A673 (cell line): ENCODE results near the gene RSPH1. TPM values are rescaled to one million over a fixed set of nuclear protein-coding genes. Genes with fewer than 3 reads are reported as not detected.

Experiments used
- BruUV-seq: library from RNA; stranded (reverse); fragments of 400-500 nt; replicated peaks from 2 replicates; lab custom pipeline; 2021; lab: Mats Ljungman, UMichigan
- CTCF ChIA-PET: fragments of 300-600 bp; sonication (Branson Sonifier 250); formaldehyde crosslinking; loops from one replicate; lab custom pipeline; 2022; ENCODE audit warnings: antibody characterized with exemption; lab: Charles Lee
- POLR2A ChIA-PET: fragments of 300-600 bp; sonication (Branson Sonifier 250); formaldehyde crosslinking; loops from one replicate; lab custom pipeline; 2022; ENCODE audit warnings: antibody characterized with exemption; ENCODE audit not compliant: low non-redundant PET; lab: Charles Lee
- DNase-seq: peaks from one replicate; pipeline ENCODE4 v3.0.0-alpha.2; 2015; ENCODE audit warnings: low spot score
- H3K27ac ChIP-seq: fragments of 200-600 bp; sonication (generic); 2 replicates; pipeline ENCODE4 v1.5.1; 2016; ENCODE audit warnings: mixed run types, low read depth, mild to moderate bottlenecking, mixed read lengths, antibody characterized with exemption, low read length; ENCODE audit not compliant: poor library complexity, severe bottlenecking
- H3K27me3 ChIP-seq: fragments of 200-600 bp; sonication (generic); replicated peaks from 2 replicates; pipeline ENCODE4 v1.6.1; 2017; ENCODE audit warnings: mixed run types, low read depth, mild to moderate bottlenecking, mixed read lengths, antibody characterized with exemption, low read length; ENCODE audit not compliant: insufficient read depth, poor library complexity
- H3K36me3 ChIP-seq: fragments of 200-600 bp; sonication (generic); 2 replicates; pipeline ENCODE4 v1.6.1; 2016; ENCODE audit warnings: mixed run types, mild to moderate bottlenecking, mixed read lengths, antibody characterized with exemption, low read length; ENCODE audit not compliant: insufficient read depth, poor library complexity, severe bottlenecking
- H3K4me1 ChIP-seq: fragments of 200-600 bp; sonication (generic); 2 replicates; pipeline ENCODE4 v1.6.1; 2017; ENCODE audit warnings: mixed run types, mild to moderate bottlenecking, mixed read lengths, antibody characterized with exemption, low read length; ENCODE audit not compliant: insufficient read depth, poor library complexity, severe bottlenecking
- H3K4me3 ChIP-seq: fragments of 200-600 bp; sonication (generic); 2 replicates; pipeline ENCODE4 v1.5.1; 2016; ENCODE audit warnings: low read depth, mixed run types, mild to moderate bottlenecking, mixed read lengths, low read length; ENCODE audit not compliant: poor library complexity, severe bottlenecking
- H3K9me3 ChIP-seq: fragments of 200-600 bp; sonication (generic); 2 replicates; pipeline ENCODE4 v1.6.1; 2016; ENCODE audit warnings: mixed run types, low read depth, mild to moderate bottlenecking, mixed read lengths, antibody characterized with exemption, low read length; ENCODE audit not compliant: poor library complexity, severe bottlenecking
- EZH2 ChIP-seq: fragments of 200-600 bp; sonication (generic); IDR thresholded peaks from 2 replicates; pipeline ENCODE4 v1.6.1; 2017; ENCODE audit warnings: borderline replicate concordance, low read depth, mild to moderate bottlenecking, mixed read lengths, antibody characterized with exemption, low read length; ENCODE audit not compliant: poor library complexity, severe bottlenecking
- intact Hi-C: fragments of 100-400 bp; cut with micrococcal nuclease; formaldehyde crosslinking; loops from one replicate; pipeline ENCODE4 v1.10.0; 2022; ENCODE audit not compliant: unreplicated experiment
- total RNA-seq: library from RNA; stranded (reverse); gene quantifications from 2 replicates; pipeline ENCODE4 v1.2.3, GENCODE V29; 2021
- TF ChIP-seq, protein P1 (sequence below): fragments of 300-800, 200-600 bp; sonication (generic); conservative IDR thresholded peaks from 2 replicates; pipeline ENCODE4 v1.5.1; 2017; ENCODE audit warnings: low read depth, mild to moderate bottlenecking, antibody characterized with exemption, low read length, moderate library complexity, mixed read lengths

The RSPH1 gene
- total RNA-seq, 1 experiment from 2014 or later: 0.45 TPM

GRCh38 chr21:42429021-42429420, 67.0 kb downstream of the RSPH1 start:
- ChIA-PET POLR2A (no interaction called here), CTCF (no interaction called here)
- intact Hi-C loops: no loop called here
- Histone ChIP-seq H3K9me3 (peaks cover 12% of the 10 kb centered on the region), H3K4me1 (peaks cover 21% of the 10 kb centered on the region), H3K27ac (no peak overlapping the region), H3K27me3 (peaks cover 56% of the 10 kb centered on the region), H3K4me3 (no peak overlapping the region), H3K36me3 (no peaks in the 10 kb centered on the region)
- no TSS peak for BruUV-seq
- TF ChIP-seq, protein P1, sequence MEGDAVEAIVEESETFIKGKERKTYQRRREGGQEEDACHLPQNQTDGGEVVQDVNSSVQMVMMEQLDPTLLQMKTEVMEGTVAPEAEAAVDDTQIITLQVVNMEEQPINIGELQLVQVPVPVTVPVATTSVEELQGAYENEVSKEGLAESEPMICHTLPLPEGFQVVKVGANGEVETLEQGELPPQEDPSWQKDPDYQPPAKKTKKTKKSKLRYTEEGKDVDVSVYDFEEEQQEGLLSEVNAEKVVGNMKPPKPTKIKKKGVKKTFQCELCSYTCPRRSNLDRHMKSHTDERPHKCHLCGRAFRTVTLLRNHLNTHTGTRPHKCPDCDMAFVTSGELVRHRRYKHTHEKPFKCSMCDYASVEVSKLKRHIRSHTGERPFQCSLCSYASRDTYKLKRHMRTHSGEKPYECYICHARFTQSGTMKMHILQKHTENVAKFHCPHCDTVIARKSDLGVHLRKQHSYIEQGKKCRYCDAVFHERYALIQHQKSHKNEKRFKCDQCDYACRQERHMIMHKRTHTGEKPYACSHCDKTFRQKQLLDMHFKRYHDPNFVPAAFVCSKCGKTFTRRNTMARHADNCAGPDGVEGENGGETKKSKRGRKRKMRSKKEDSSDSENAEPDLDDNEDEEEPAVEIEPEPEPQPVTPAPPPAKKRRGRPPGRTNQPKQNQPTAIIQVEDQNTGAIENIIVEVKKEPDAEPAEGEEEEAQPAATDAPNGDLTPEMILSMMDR: no peak
- TF ChIP-seq EZH2: no peak
- no peak for DNase-seq

- Histone ChIP-seq H3K4me1 (peaks cover 23% of the 10 kb centered on the region), H3K27me3 (peaks cover 59% of the 10 kb centered on the region), H3K4me3 (no peak overlapping the region), H3K9me3 (peaks cover 7% of the 10 kb centered on the region), H3K36me3 (no peaks in the 10 kb centered on the region), H3K27ac (no peak overlapping the region)
- no peak for DNase-seq
- intact Hi-C loops: no loop called here
- BruUV-seq: no TSS peak
- TF ChIP-seq, protein P1: no peak
- no peak for TF ChIP-seq EZH2
- CTCF ChIA-PET: no interaction called here
- POLR2A ChIA-PET: no interaction called here
Observed at GRCh38 chr21:42427809-42428419, 68.1 kb downstream of the RSPH1 start.

- Histone ChIP-seq H3K9me3 (no peaks in the 10 kb centered on the region), H3K4me3 (no peak overlapping the region), H3K27ac (no peak overlapping the region), H3K27me3 (peaks cover 61% of the 10 kb centered on the region), H3K4me1 (peaks cover 27% of the 10 kb centered on the region), H3K36me3 (no peaks in the 10 kb centered on the region)
- ChIA-PET POLR2A (no interaction called here), CTCF (no interaction called here)
- TF ChIP-seq EZH2: no peak
- TF ChIP-seq, protein P1: no peak
- no peak for DNase-seq
- intact Hi-C loops: no loop called here
- no TSS peak for BruUV-seq
Observed at GRCh38 chr21:42426876-42427480, 69.0 kb downstream of the RSPH1 start.
